HG03097 (cell line): ENCODE measurements around the gene MICALL2.

Experiments
- ATAC-seq: cut with Tn5 transposase; IDR thresholded peaks from one replicate; pipeline ENCODE4 v1.9.1; 2021; ENCODE audit not compliant: unreplicated experiment, low FRiP score

The MICALL2 gene

GRCh38 chr7:1470901-1471300 lies 11.6 kb upstream of the MICALL2 start:
- no peak for ATAC-seq

- no peak for ATAC-seq
Measured at GRCh38 chr7:1468643-1469298, 9.5 kb upstream of the MICALL2 start.

GRCh38 chr7:1468203-1468602 lies 8.9 kb upstream of the MICALL2 start:
- no peak for ATAC-seq

GRCh38 chr7:1466524-1467271 lies 7.4 kb upstream of the MICALL2 start:
- no peak for ATAC-seq

- no peak for ATAC-seq
Measured at GRCh38 chr7:1464694-1465093, 5.4 kb upstream of the MICALL2 start.

- ATAC-seq: no peak
Measured at GRCh38 chr7:1463676-1464223, 4.5 kb upstream of the MICALL2 start.

GRCh38 chr7:1461646-1462375 lies 2.5 kb upstream of the MICALL2 start:
- no peak for ATAC-seq

GRCh38 chr7:1460821-1461645 lies 1.8 kb upstream of the MICALL2 start:
- ATAC-seq: no peak

- ATAC-seq: no peak
Measured at GRCh38 chr7:1459920-1460820, 900 bp upstream of the MICALL2 start.

GRCh38 chr7:1459512-1459892 lies 232 bp upstream of the MICALL2 start:
- ATAC-seq: peak; percentile 90

- no peak for ATAC-seq
Measured at GRCh38 chr7:1457949-1458682, 1.2 kb downstream of the MICALL2 start.

GRCh38 chr7:1457059-1457948 lies 2.0 kb downstream of the MICALL2 start:
- ATAC-seq: no peak

- ATAC-seq: no peak
Measured at GRCh38 chr7:1455955-1456354, 3.3 kb downstream of the MICALL2 start.

GRCh38 chr7:1455241-1455939 lies 3.9 kb downstream of the MICALL2 start:
- ATAC-seq: no peak

GRCh38 chr7:1454542-1454941 lies 4.7 kb downstream of the MICALL2 start:
- no peak for ATAC-seq

- no peak for ATAC-seq
Measured at GRCh38 chr7:1452205-1452604, 7.1 kb downstream of the MICALL2 start.

GRCh38 chr7:1450987-1451386 lies 8.3 kb downstream of the MICALL2 start:
- ATAC-seq: no peak
